ENCODE data around the gene ZNF236. TPM values are rescaled to one million over a fixed set of nuclear protein-coding genes. Genes with fewer than 3 reads are reported as not detected.
A peak's percentile ranks its signal among the peaks of the same experiment; 100 is the strongest.

ZNF236 gene
- total RNA-seq, 1 donor from 2014 or later = 13.3 TPM

- no peak overlapping the region for H3K4me3 ChIP-seq (ENCODE audit: insufficient read depth, low read depth, low read length)
- H3K4me1 ChIP-seq (ENCODE audit: insufficient read depth, low read length) = peaks cover 5% of the 10 kb centered on the region
- H3K27ac ChIP-seq (ENCODE audit: low read depth, low read length) = no peak overlapping the region
- FAIRE-seq (no peak), DNase-seq (ENCODE audit: low read depth) (no peak)
- peaks cover 20% of the 10 kb centered on the region for H3K4me1 Mint-ChIP-seq (ENCODE audit: low read depth, unreplicated experiment)
- no peak overlapping the region for H3K27ac Mint-ChIP-seq (ENCODE audit: unreplicated experiment)
- H3K79me2 ChIP-seq (ENCODE audit: insufficient read depth, low read length) = peaks cover 82% of the 10 kb centered on the region
- TF ChIP-seq CTCF (IDR thresholded peaks at IDR 0.05; ENCODE audit: insufficient read depth, low read depth, low read length) = no peak
- TF ChIP-seq EZH2 (IDR thresholded peaks at IDR 0.05; ENCODE audit: insufficient read depth, low read length) = no peak
- no peaks in the 10 kb centered on the region for H3K27me3 Mint-ChIP-seq (ENCODE audit: low read depth, unreplicated experiment)
- H3K36me3 ChIP-seq (ENCODE audit: insufficient read depth, low read length) = no peaks in the 10 kb centered on the region
- H2AFZ ChIP-seq (ENCODE audit: low read depth, low read length) = no peak overlapping the region
- H3K9ac ChIP-seq (ENCODE audit: low read length) = no peak overlapping the region
- no peaks in the 10 kb centered on the region for H3K9me3 Mint-ChIP-seq (ENCODE audit: unreplicated experiment)
- H3K36me3 Mint-ChIP-seq (ENCODE audit: low read depth, unreplicated experiment) = no peaks in the 10 kb centered on the region
- H3K4me2 ChIP-seq (ENCODE audit: low read length) = no peak overlapping the region
- H3K27me3 ChIP-seq (ENCODE audit: insufficient read depth, low read length) = no peaks in the 10 kb centered on the region
- peaks cover 60% of the 10 kb centered on the region for H4K20me1 ChIP-seq (ENCODE audit: insufficient read depth, low read length)
- no peak overlapping the region for H3K4me3 Mint-ChIP-seq (ENCODE audit: unreplicated experiment)
- H3K9me3 ChIP-seq (ENCODE audit: insufficient read depth, low read depth, low read length) = no peaks in the 10 kb centered on the region
Measured at GRCh38 chr18:76842837-76843530, 20.6 kb downstream of the ZNF236 start.

- no peak overlapping the region for H3K4me3 Mint-ChIP-seq (ENCODE audit: unreplicated experiment)
- Histone ChIP-seq H3K9me3 (ENCODE audit: insufficient read depth, low read depth, low read length) (no peaks in the 10 kb centered on the region), H3K4me1 (ENCODE audit: insufficient read depth, low read length) (no peaks in the 10 kb centered on the region), H4K20me1 (ENCODE audit: insufficient read depth, low read length) (peaks cover 56% of the 10 kb centered on the region), H3K4me3 (ENCODE audit: insufficient read depth, low read depth, low read length) (no peak overlapping the region), H3K79me2 (ENCODE audit: insufficient read depth, low read length) (peaks cover 82% of the 10 kb centered on the region), H2AFZ (ENCODE audit: low read depth, low read length) (no peak overlapping the region), H3K4me2 (ENCODE audit: low read length) (no peak overlapping the region), H3K27ac (ENCODE audit: low read depth, low read length) (no peak overlapping the region), H3K9ac (ENCODE audit: low read length) (no peak overlapping the region), H3K27me3 (ENCODE audit: insufficient read depth, low read length) (no peaks in the 10 kb centered on the region), H3K36me3 (ENCODE audit: insufficient read depth, low read length) (no peaks in the 10 kb centered on the region)
- H3K27ac Mint-ChIP-seq (ENCODE audit: unreplicated experiment) = no peak overlapping the region
- H3K9me3 Mint-ChIP-seq (ENCODE audit: unreplicated experiment) = no peaks in the 10 kb centered on the region
- no peaks in the 10 kb centered on the region for H3K27me3 Mint-ChIP-seq (ENCODE audit: low read depth, unreplicated experiment)
- H3K4me1 Mint-ChIP-seq (ENCODE audit: low read depth, unreplicated experiment) = peaks cover 15% of the 10 kb centered on the region
- H3K36me3 Mint-ChIP-seq (ENCODE audit: low read depth, unreplicated experiment) = no peaks in the 10 kb centered on the region
- no peak for FAIRE-seq
- no peak for DNase-seq (ENCODE audit: low read depth)
- TF ChIP-seq CTCF (IDR thresholded peaks at IDR 0.05; ENCODE audit: insufficient read depth, low read depth, low read length) = no peak
- no peak for TF ChIP-seq EZH2 (IDR thresholded peaks at IDR 0.05; ENCODE audit: insufficient read depth, low read length)
Measured at GRCh38 chr18:76844144-76844543, 21.8 kb downstream of the ZNF236 start.

GRCh38 chr18:76844742-76845477 lies 22.6 kb downstream of the ZNF236 start:
- no peaks in the 10 kb centered on the region for H3K27me3 ChIP-seq (ENCODE audit: insufficient read depth, low read length)
- H3K36me3 ChIP-seq (ENCODE audit: insufficient read depth, low read length) = no peaks in the 10 kb centered on the region
- H3K9ac ChIP-seq (ENCODE audit: low read length) = no peak overlapping the region
- H3K4me3 ChIP-seq (ENCODE audit: insufficient read depth, low read depth, low read length) = no peak overlapping the region
- no peak overlapping the region for H3K4me2 ChIP-seq (ENCODE audit: low read length)
- TF ChIP-seq EZH2 (IDR thresholded peaks at IDR 0.05; ENCODE audit: insufficient read depth, low read length) (no peak), CTCF (IDR thresholded peaks at IDR 0.05; ENCODE audit: insufficient read depth, low read depth, low read length) (no peak)
- H4K20me1 ChIP-seq (ENCODE audit: insufficient read depth, low read length) = peaks cover 56% of the 10 kb centered on the region
- FAIRE-seq = no peak
- Mint-ChIP-seq H3K4me3 (ENCODE audit: unreplicated experiment) (no peak overlapping the region), H3K36me3 (ENCODE audit: low read depth, unreplicated experiment) (no peaks in the 10 kb centered on the region), H3K4me1 (ENCODE audit: low read depth, unreplicated experiment) (peaks cover 11% of the 10 kb centered on the region), H3K9me3 (ENCODE audit: unreplicated experiment) (no peaks in the 10 kb centered on the region), H3K27ac (ENCODE audit: unreplicated experiment) (no peak overlapping the region), H3K27me3 (ENCODE audit: low read depth, unreplicated experiment) (no peaks in the 10 kb centered on the region)
- H3K27ac ChIP-seq (ENCODE audit: low read depth, low read length) = peak overlapping the region; percentile 11
- H3K4me1 ChIP-seq (ENCODE audit: insufficient read depth, low read length) = no peaks in the 10 kb centered on the region
- peak; percentile 14 for DNase-seq (ENCODE audit: low read depth)
- H3K9me3 ChIP-seq (ENCODE audit: insufficient read depth, low read depth, low read length) = no peaks in the 10 kb centered on the region
- no peak overlapping the region for H2AFZ ChIP-seq (ENCODE audit: low read depth, low read length)
- H3K79me2 ChIP-seq (ENCODE audit: insufficient read depth, low read length) = peaks cover 79% of the 10 kb centered on the region
